Measurements from ENCODE around the gene SCGB1C1.
"Not testable (repeated sequence)": the region's sequence is repeated elsewhere in the genome, so short reads cannot be mapped to it uniquely, and the experiment has no call there.

SCGB1C1 gene

DNA sequence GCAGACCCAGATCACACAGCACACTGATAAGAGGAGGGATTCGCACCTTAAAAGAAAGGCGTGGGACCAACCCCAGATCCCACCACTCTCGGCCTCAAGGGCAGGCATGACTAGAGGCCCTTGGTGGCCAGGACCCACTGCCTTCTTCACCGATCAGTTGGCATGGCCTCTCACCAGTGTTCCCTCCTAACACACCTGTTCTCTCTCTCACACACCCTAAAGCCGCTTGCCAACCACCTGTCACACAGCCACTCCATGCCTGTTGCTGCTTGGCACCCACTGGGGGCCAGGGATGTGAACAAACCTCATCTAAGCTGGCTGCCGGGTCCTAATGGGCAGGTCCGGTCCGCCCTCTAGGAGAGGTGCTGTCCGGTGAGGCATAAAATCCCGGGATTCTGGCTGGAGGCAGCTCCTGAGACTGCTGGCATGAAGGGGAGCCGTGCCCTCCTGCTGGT, at the start of gene SCGB1C1:
SCGB1C1 (plus strand) TSS at position 405 of the 455 bp plus-strand sequence; CDS start at position 427, 22 bp downstream.
- not testable (repeated sequence) for DNase-seq

DNA sequence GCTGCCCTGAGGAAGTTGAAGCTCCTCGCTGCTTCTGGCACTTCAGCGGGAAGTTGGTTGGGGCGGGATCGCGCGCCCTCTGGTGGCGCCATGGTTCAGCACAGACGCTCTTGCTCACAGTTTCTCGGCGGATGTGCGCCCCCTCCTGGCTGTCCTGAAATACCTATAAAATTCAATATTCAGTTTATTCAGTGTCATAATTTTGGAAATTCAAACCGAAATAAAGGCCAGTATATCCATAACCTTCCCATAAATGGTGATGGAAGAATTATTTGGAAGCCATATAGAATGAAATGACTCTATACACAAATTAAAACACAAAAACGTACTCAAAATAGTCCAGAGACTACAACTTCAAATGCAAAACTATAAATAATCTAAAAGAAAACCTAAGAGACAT, 12.6 kb upstream of the SCGB1C1 start:
- DNase-seq = not testable (repeated sequence)

DNA sequence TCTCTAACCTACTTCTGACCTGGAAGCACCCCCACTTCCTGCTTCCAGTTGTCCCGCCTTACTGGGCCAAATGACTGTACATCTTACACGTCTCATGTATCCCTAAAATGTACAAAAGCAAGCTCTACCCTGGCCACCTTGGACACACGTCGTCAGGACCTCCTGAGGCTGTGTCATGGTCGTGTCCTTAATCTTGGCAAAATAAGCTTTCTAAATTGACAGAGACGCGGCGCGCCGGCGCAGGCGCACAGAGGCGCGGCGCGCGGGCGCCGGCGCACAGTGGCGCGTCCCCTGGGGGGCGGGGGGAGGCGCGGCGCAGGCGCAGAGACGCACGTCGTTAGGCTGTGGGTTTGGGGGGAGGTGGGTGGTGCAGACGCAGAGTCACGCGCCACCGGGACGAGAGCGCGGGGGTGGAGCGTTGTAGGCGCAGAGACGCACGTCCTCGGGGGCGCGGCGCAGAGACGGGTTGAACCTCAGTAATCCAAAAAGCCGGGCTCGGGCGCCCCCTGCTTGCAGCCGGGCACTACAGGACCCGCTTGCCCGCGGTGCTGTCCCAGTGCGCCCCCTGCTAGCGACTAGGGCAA, 3.6 kb upstream of the SCGB1C1 start:
- DNase-seq = not testable (repeated sequence)

DNA sequence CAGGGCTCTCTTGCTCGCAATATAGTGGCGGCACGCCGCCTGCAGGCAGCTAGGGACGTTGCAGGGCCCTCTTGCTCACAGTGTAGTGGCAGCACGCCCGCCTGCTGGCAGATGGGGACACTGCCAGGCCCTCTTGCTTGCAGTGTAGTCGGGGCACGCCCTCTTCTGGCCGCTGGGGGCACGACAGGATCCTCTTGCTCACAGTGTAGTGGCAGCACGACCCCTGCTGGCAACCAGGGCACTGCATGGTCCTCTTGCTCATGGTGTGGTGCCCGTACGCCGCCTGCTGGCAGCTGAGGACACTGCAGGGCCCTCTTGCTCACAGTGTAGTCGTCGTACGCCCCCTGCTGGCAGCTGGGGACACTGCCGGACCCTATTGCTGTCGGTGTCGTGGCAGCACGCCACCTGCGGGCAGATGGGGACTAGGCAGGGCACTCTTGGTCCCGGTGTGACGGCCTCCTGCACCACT, 3.0 kb upstream of the SCGB1C1 start:
- DNase-seq = not testable (repeated sequence)

DNA sequence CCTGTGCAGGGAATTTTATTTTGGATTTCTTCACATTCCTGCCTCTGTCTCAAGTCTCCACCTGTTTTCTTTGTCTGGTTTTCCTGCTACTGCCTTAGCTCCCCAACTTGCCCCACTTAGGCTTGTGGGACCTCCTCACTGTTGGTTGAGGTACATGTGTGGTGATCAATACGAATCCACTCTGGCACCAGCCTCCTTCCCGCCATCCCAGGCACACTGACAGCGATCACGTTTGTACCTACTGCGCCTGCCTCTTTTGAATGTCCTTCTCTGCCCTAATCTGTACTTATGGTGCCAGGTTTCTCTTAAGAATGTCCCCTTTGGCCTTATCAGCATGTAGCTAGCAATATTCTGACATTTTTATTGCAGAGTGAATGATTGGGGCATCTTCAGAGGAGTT, 2.3 kb upstream of the SCGB1C1 start:
- not testable (repeated sequence) for DNase-seq

DNA sequence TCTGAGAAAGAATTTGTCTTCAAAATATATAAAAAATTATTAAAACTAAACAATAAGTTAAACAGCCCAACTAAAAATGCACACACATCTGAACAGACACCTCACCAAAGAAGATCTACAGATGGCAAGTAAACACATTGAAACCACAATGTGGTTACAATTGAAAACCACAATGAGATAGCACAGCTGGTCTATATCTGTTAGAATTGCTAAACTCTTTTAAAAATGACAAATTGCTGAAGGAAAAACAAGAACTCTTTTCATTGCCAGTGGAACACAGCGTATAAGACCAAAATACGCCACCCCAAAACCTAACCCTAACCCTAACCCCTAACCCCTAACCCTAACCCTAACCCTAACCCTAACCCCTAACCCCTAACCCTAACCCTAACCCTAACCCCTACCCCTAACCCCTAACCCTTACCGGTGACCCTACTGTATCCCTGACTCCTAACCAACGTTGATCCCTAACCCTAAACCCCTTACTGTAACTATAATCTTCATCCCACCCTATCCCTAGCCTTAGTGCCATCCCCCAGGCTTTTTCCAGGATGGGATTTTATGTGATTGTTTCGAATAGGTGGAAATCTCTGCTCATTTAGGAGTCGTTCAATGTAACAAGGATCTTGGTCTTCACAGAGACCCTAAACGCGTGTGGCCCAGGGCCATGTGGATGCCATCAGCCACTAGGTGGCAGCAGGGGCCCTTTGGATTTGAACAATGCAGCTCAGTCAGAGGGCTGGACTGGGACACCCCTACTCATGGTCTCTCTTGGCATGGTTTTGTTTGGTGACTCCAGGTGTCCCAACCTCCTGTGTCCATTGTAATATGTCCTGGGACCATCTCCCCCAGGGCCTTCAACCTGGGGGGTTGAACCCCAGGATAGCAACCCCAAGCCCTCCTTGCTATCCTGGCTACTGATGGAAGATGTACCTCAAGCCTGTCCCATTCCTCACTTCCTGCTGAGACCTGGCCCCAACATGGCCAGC, 1.1 kb upstream of the SCGB1C1 start:
- not testable (repeated sequence) for DNase-seq

DNA sequence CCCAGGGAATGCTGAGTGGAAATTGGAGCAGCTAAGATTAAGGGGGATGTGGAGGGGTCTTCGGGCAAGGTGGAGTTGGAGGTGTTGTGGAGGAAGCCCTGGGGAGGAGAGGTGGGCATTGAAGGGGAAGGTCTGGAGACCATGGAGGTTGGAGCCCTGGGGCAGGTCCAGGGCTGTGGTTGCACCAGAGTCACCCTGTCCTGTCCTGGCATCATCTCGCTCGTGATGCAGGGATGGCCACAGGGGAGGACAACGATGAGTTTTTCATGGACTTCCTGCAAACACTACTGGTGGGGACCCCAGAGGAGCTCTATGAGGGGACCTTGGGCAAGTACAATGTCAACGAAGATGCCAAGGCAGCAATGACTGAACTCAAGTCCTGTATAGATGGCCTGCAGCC, 603 bp downstream of the SCGB1C1 start:
- not testable (repeated sequence) for DNase-seq

DNA sequence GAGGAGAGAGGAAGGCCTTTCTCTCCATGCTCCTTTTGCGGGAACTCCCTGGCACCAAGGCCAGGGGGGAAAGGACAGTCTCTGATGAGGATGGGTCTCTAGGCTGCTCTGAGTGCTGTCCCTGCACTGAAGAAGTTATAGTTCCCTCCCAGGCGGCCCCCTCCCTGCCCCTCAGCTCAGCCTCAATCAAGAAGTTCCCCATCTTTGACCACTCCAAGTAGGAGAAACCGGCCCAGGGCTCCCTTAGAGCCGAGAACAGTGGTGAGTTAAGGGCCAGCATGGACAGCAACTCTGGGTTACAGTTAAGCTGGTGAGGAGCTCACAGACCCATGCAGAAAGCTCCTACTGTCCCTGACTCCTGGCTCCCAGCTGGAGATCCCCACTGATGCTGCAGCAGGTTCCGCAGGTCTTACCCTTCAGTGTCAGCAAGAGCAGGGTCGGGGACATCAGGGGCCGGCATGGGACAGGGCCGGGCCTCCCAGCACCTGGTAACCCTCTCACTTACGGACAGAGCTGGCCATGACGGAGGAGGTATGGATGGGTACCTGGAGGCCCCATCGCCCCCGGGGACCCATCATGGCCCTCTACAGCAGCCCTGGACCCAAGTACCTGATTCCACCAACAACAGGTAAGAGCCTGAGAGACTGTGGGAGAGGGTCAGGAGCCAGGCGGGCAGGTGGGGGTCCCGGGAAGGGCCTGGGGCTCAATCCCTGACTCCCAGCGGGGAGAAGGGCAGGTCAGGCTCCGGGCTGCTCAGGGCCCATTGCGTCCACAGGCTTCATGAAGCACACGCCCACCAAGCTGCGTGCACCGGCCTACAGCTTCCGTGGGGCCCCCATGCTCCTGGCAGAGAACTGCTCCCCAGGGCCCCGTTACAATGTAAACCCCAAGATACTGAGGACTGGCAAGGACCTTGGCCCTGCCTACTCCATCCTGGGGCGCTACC, 4.2 kb downstream of the SCGB1C1 start:
- no peak for DNase-seq

DNA sequence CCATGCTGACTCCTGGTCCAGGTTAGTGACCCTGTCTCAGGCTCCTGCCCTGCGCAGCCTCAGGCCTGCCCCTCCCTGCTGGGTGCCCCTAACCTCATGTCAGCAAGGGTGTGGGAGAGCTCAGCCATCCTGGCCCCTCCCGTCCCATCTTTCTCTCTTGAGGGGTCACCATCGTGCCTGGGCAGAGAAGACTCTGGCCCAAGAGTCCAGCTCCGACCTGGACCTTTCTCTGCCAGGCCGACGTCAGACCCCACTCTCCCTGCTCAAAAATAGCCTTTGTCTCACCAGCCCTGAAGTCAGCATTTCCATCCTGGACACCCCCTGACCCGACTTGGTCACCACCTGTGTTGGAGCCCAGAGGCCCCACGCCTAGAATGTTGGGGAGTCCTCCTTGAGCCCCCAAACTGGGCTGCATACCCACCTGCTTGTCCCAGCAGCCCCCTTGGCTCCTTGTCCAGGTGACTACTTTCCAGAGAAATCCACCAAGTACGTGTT, 4.9 kb downstream of the SCGB1C1 start:
- no peak for DNase-seq

DNA sequence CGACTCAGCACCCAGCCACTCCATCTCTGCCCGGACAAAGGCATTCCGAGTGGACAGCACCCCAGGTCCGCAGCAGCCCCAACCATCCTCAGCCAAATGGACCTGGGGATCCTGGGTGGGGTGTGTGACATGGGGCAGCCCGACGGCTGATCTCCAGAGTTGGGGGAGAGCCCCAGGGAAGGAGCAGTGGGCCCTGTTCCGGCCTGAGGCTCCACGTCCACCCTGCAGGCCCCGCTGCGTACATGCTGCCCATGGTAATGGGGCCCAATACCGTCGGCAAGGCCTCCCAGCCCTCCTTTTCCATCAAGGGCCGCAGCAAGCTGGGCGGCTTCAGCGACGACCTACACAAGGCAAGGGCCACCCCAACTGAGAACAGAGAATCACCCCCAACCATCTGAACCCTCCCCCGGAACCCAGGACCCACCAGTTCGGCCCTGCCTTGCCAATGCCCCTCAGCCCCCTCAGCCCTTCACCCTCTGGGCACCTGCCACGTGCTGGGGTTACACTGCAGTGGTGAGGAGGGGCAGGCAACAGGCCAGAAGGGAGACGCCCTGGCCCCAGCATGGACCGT, 5.4 kb downstream of the SCGB1C1 start:
- no peak for DNase-seq

DNA sequence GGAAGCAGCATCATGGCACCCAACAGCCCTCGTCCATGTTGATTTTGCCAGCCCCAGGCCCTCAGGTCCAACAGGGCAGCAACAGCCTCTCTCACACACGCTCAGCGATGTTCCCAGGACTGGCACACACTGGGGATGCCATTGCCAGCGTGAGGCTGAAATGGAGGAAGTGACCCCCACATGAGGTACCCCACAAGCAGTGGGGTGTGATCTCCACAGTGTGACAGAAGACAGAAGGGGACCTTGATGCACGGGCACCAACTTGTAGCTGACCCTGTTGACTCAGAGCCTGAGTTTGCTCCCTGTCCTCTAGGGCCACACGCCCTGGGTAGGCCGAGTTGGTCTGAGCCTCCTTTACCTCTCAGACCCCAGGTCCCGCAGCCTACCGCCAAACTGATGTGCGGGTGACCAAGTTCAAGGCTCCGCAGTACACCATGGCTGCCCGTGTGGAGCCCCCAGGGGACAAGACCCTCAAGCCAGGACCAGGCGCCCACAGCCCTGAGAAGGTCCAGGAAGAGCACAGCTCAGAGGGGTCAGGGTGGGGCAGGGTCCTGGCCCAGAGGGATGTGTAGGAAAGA, 6.2 kb downstream of the SCGB1C1 start:
- DNase-seq = no peak

DNA sequence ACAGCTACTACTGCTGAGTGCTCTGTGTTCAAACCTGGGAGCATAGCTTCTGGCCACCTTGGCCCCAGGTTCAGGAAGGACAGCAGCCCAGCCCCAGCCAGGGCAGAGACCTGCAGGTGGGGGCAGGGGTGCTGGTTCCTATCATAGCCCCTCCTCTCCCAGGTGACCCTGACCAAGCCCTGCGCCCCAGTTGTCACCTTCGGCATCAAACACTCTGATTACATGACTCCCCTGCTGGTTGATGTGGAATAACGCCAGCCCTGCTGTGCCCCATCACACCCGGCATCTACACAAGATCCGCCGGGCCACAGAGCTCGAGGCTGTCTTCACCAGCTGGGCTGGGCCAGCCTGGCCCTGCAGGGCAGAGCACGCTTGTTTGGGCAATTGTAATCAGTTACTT, 6.9 kb downstream of the SCGB1C1 start:
- no peak for DNase-seq

DNA sequence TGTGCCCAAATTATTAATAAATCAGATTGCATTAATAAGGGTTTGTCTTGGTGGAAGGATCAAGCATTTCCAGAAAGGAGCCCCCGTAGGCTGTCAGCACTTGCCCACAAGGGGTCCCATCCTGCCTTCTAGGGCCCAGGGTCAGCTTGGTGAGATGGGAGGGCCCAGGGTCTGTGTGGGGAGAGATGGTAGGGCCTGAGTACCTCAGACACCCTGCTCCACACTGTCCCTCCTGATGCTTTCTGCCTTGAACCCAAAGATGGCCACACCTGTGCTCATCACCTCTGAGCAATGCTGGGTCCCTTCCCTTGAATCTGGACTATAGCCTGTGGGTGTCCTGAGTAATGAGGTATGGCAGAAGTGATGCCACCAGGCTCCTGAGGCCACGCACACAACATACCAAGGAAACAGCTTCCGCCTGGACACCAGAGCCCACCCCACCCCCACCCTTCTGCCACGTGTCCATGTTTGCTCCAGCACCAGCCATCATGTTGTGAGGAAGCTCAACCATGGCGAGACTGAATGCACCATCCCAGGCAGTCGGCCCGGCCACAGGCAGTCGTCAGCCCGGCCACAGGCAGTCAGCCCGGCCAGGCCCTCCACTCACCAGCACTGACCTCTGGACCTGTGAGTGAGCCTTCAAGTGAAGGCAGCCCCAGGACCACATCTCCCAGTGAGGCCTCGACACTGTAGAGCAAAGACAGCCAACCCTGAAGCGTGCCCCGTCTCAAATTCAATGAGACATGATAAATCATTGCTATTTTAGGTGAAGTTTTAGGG, 7.5 kb downstream of the SCGB1C1 start:
- no peak for DNase-seq

DNA sequence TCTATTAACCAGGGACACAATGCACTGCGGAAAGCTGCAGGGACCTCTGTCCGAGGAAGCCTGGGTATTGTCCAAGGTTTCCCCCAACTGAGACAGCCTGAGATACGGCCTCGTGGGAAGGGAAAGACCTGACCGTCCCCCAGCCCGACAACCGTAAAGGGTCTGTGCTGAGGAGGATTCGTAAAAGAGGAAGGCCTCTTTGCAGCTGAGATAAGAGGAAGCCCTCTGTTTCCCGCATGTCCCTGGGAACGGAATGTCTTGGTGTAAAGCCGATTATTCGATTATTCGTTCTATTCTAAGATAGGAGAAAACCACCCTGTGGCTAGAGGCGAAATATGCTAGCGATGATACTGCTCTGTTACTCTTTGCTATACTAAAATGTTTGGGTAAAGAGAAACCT, 9.1 kb downstream of the SCGB1C1 start:
- DNase-seq = no peak

DNA sequence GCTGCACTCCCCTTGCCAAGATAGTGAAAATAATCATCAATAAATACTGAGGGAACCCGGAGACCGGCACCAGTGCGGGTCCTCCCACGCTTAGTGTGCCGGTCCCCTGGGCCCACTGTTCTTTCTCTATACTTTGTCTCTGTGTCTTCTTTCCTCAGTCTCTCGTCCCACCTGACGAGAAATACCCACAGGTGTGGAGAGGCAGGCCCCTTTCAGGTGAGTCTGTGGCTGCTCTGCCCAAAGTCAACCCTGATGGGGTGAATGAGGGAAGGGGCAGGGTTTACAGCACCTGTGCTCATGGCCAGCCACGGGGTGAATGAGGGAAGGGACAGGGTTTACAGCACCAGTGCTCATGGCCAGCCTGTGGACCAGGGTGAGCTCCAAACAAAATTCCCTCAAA, 9.6 kb downstream of the SCGB1C1 start:
- DNase-seq = no peak

DNA sequence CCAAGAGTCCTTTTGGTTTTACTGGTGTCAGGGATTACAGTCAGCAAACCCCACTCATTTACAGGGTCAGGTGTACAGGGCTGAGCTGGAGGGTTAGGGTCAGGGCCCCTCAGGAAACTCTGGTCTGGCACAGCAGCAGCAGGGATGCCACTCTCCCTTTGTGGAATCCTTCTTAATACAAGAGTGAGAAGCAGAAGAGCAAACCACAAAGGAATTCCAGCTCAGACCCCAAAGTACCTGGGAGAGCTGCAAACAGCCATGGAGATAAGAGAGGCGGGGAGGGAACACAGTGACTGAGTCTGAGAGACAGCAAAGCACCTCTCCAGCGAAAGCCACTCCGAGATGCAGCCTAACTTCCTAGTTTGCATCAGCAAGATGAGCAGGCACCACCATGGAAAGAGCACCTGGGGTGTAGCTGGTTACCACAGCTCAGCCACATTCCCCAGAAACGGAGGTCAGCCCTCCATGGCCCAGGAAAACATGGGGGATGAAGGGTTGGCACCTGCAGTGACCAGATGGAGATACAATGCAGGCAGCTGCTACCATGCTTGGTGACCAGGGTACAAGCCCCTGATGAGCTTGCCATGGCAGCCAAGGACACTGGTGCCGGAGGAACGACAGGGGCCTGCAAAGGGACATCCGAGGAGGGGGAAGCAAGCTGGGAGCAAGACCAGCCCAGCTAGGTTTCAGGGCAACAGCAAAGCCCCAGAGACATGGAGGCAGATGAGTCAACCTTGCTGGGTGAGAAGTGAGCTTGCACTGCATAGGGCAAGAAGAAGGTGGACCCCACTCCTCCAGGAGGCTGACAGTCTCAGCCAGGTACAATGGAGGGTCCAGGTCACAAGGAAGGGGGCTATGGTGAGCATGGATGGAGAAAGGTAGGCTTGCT, 10.4 kb downstream of the SCGB1C1 start:
- DNase-seq = no peak

DNA sequence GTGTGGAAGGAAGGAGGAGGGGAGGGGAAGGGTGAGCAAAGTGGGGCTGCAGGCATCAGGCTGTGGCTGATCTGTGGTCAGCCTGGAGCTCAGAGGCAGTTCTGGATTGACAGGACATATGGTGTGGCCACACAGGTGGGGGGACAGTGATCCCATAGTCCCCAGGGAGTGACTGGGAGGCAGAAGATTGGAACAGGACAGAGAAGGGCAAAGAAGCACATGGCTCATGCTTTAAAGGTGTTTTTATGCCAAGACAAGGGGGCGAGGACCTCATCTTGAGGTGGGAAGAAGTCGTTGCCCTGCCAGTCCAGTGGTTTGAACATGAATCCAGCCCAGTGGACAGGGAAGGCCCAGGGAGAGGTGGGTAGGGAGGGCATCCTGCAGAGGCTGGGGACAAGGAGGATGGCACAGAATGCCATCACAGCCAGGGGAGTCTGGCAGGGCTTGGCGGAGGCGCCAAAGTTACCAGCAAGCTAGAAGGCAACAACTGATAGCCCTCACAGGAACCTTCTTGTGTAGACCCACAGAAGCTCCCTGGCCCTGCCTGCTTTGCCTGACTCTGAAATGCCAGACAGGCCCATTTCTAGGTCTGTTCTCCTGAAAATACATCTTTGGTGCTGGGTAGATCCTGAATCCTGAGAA, 11.2 kb downstream of the SCGB1C1 start:
- no peak for DNase-seq

DNA sequence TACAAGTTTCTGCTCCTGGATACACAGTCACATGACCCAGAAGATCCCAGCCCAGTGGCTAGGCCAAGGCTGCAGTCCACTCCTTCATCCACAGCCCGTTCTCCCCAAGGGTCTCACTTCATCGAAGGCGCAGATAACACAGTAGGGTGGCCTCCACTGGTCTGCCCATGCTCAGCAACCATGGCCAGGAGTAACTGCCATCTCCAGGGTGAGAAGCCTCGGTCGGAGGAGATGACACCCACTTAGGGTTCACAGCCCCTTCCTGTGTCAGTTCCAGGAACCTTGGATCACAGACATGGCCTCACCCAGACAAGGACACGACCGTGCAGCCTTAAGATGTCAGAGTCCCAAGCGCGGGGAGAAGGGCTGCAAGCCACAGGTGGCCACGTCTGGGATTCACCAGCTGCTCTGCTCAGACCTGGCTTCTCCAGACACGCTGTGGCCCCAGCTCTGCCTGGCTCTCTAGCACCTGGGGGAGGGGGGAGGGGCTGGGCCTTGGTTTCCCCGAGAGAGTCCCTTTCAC, 11.8 kb downstream of the SCGB1C1 start:
- DNase-seq = no peak

All from NCI-H1930 (cell line).